Measurements from ENCODE around the gene KLF6. TPM values are rescaled to one million over a fixed set of nuclear protein-coding genes. Genes with fewer than 3 reads are reported as not detected.

The KLF6 gene
- total RNA-seq (ENCODE audit: unreplicated experiment), result 88.6 TPM
- long read RNA-seq, full-length matches to known transcripts, result 98 of 114 reads
- long read RNA-seq, partial matches to known transcripts, result 1 of 114 reads
- long read RNA-seq, other reads (novel, unspliced or antisense), result 15 of 114 reads

DNA sequence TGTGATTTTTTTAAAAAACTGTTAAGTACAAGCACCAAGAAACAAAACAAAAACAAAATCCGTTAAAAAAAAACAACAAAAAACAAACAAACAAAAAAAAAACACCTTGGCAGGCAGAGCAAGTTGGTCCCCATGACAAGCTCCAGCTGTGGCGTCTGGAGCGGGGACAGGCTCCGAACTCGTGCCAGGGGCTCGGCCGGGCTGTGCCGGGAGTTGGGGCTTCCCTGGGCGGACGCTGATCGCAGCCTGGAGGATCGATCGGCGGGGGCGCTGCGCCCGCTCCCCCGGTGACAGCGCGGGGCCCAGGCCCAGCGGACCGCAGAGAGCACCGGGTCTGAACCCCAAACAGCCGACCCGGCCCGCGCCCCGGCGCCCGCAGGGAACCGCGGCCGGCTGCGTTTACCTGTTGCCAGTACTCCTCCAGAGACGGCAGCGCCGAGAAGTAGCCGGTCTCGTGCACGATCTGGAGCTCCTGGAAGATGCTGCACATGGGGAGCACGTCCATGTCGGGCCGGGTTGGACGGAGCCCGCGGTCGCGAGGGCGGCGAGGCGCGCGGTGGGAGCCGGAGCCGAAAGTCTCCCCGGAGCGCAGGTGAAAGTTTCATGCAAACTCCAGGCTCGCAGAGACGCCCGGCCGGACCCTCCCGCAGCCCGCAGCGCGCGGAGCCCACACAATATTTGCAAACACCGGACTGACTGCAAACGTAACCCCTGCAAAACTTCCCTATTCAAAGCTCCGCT, at the start of gene KLF6:
KLF6 (minus strand) TSS at position 700 of the 741 bp plus-strand sequence; CDS start at position 505, 195 bp downstream.
- Mint-ChIP-seq H3K27ac (ENCODE audit: unreplicated experiment) (peak within 1 kb of the TSS; percentile 98), H3K4me1 (ENCODE audit: low read depth, unreplicated experiment) (peaks cover 28% of the 10 kb centered on the region), H3K27me3 (ENCODE audit: unreplicated experiment) (peaks cover 31% of the 10 kb centered on the region), H3K36me3 (ENCODE audit: unreplicated experiment) (peaks cover 12% of the 10 kb centered on the region), H3K4me3 (ENCODE audit: unreplicated experiment) (peak within 1 kb of the TSS; percentile 98), H3K9me3 (ENCODE audit: unreplicated experiment) (peaks cover 38% of the 10 kb centered on the region)
- peak; percentile 59 for DNase-seq
- TF ChIP-seq, protein P1, sequence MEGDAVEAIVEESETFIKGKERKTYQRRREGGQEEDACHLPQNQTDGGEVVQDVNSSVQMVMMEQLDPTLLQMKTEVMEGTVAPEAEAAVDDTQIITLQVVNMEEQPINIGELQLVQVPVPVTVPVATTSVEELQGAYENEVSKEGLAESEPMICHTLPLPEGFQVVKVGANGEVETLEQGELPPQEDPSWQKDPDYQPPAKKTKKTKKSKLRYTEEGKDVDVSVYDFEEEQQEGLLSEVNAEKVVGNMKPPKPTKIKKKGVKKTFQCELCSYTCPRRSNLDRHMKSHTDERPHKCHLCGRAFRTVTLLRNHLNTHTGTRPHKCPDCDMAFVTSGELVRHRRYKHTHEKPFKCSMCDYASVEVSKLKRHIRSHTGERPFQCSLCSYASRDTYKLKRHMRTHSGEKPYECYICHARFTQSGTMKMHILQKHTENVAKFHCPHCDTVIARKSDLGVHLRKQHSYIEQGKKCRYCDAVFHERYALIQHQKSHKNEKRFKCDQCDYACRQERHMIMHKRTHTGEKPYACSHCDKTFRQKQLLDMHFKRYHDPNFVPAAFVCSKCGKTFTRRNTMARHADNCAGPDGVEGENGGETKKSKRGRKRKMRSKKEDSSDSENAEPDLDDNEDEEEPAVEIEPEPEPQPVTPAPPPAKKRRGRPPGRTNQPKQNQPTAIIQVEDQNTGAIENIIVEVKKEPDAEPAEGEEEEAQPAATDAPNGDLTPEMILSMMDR (IDR thresholded peaks at IDR 0.05; ENCODE audit: partially characterized antibody, unreplicated experiment), result no peak

DNA sequence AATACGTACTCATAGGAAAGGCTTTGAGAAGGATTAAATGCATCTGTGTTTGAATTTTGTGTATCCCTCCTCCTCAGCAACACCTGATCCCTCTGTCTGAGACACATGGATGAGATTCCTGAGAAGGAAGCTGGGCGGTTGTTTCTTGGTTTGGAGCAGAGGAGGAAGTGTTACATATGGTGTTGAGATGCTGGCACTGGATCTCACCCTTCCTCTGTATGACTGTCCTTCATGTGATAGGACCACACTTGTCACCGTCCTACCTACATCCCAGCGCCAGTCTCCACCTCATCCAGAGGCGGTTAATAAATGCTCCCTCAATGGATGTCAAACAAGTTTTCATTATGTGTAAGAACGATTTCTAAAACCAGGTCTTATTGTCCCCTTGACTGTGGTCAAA, 49.4 kb upstream of the KLF6 start:
- Mint-ChIP-seq H3K27me3 (ENCODE audit: unreplicated experiment) (peaks cover 1% of the 10 kb centered on the region), H3K36me3 (ENCODE audit: unreplicated experiment) (no peaks in the 10 kb centered on the region), H3K4me1 (ENCODE audit: low read depth, unreplicated experiment) (no peaks in the 10 kb centered on the region), H3K9me3 (ENCODE audit: unreplicated experiment) (no peaks in the 10 kb centered on the region), H3K27ac (ENCODE audit: unreplicated experiment) (no peak overlapping the region), H3K4me3 (ENCODE audit: unreplicated experiment) (no peak overlapping the region)
- no peak for DNase-seq
- TF ChIP-seq, protein P1 (IDR thresholded peaks at IDR 0.05; ENCODE audit: partially characterized antibody, unreplicated experiment), result no peak

- TF ChIP-seq, protein P1 (IDR thresholded peaks at IDR 0.05; ENCODE audit: partially characterized antibody, unreplicated experiment), result no peak
- Mint-ChIP-seq H3K27me3 (ENCODE audit: unreplicated experiment) (no peaks in the 10 kb centered on the region), H3K27ac (ENCODE audit: unreplicated experiment) (no peak overlapping the region)
These were observed 48.0 kb upstream of the KLF6 start for GRCh38 chr10:3833046-3833445.

GRCh38 chr10:3832022-3832786, 47.2 kb upstream of the KLF6 start:
- Mint-ChIP-seq H3K4me1 (ENCODE audit: low read depth, unreplicated experiment) (peaks cover 8% of the 10 kb centered on the region), H3K9me3 (ENCODE audit: unreplicated experiment) (peaks cover 6% of the 10 kb centered on the region), H3K36me3 (ENCODE audit: unreplicated experiment) (no peaks in the 10 kb centered on the region), H3K27me3 (ENCODE audit: unreplicated experiment) (no peaks in the 10 kb centered on the region), H3K4me3 (ENCODE audit: unreplicated experiment) (no peak overlapping the region), H3K27ac (ENCODE audit: unreplicated experiment) (no peak overlapping the region)
- TF ChIP-seq, protein P1 (IDR thresholded peaks at IDR 0.05; ENCODE audit: partially characterized antibody, unreplicated experiment), result no peak
- DNase-seq, result no peak

More at GRCh38 chr10:3833046-3833445, 48.0 kb upstream of the KLF6 start:
- DNase-seq, result no peak
- Mint-ChIP-seq H3K9me3 (ENCODE audit: unreplicated experiment) (peaks cover 3% of the 10 kb centered on the region), H3K4me3 (ENCODE audit: unreplicated experiment) (no peak overlapping the region), H3K4me1 (ENCODE audit: low read depth, unreplicated experiment) (peaks cover under 1% of the 10 kb centered on the region), H3K36me3 (ENCODE audit: unreplicated experiment) (no peaks in the 10 kb centered on the region)

Data from glutamatergic neuron (in vitro differentiated cells).